ENCODE measurements around the gene CUBN.

The CUBN gene

GRCh38 chr10:16819026-16819425 is 310.6 kb downstream of the CUBN start:
- H3K27ac ChIP-seq = no peak overlapping the region
- TF ChIP-seq CTCF (conservative IDR thresholded peaks at IDR 0.05) = no peak

GRCh38 chr10:16817125-16818019 is 312.2 kb downstream of the CUBN start, which contains the start of gene RSU1:
Gene RSU1, minus strand, starts transcription at chr10:16817424. Its CDS starts 343 bp downstream, at chr10:16817081.
- no peak for TF ChIP-seq CTCF (conservative IDR thresholded peaks at IDR 0.05)
- H3K27ac ChIP-seq = peak within 1 kb of the TSS; percentile 38; the same call in 1 of the 2 replicates

- TF ChIP-seq CTCF (conservative IDR thresholded peaks at IDR 0.05) = no peak
- peak overlapping the region; percentile 38; the same call in 1 of the 2 replicates for H3K27ac ChIP-seq
Measured at GRCh38 chr10:16816830-16817124, 312.8 kb downstream of the CUBN start.

DNA sequence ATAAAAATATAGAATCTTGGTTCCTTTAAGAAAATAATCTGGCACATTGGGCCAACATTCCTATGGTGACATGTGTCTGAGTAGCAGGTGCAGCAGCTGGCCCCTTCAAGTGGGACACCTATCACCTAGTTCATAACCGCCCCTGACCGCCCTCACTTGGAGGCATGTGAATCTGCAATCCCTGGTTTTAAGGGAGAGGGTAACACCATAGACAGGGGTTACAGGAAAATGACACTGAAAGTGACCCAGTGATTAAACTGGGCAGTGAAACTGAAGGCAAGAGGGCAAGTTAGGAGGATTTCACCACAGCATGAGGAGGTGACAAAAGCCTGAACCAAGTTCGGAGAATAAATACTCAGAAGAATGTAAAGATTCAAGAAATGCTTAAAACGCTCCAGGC is 313.4 kb downstream of the CUBN start:
- H3K27ac ChIP-seq = no peak overlapping the region
- no peak for TF ChIP-seq CTCF (conservative IDR thresholded peaks at IDR 0.05)

DNA sequence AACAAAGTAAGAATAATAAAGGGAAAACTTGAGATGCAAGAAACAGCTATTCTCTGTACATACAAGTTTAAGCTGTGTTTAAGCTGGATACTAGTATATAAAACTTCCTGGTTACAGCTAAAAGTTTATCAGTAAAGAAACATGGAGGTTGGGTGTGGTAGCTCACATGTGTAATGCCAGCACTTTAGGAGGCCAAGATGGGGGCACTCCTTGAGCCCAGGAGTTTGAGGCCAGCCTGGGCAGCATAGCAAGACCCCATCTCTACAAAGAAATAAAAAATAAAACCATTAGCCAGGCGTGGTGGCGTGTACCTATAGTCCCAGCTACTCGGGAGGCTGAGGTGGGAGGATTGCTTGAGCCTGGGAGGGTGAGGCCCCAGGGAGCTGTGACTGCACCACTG is 315.6 kb downstream of the CUBN start:
- TF ChIP-seq CTCF (conservative IDR thresholded peaks at IDR 0.05) = no peak
- H3K27ac ChIP-seq = no peak overlapping the region

DNA sequence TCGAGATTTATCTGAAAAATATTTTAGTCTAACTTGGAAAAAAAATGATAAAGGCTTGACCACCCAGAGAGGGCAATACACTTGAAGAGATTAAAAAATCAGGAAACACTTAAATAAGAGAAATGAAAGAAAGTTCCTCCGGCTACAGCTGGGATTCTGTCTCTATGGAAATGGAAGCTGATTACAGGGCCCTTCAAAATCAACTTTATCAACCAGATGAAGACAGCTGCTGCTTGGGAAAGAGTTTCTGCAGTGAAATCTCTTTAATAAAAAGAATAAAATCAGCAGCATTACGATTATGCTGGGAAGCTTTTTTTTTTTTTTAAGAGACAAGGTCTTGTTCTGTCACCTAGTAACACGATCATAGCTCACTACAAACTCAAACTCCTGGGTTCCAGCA is 316.9 kb downstream of the CUBN start:
- TF ChIP-seq CTCF (conservative IDR thresholded peaks at IDR 0.05) = no peak

GRCh38 chr10:16811765-16812164 is 317.8 kb downstream of the CUBN start:
- TF ChIP-seq CTCF (conservative IDR thresholded peaks at IDR 0.05) = no peak
- H3K27ac ChIP-seq = no peak overlapping the region

More for the DNA sequence above, 316.9 kb downstream of the CUBN start:
- no peak overlapping the region for H3K27ac ChIP-seq
